ENCODE measurements around the gene OGFR. TPM values are rescaled to one million over a fixed set of nuclear protein-coding genes. Genes with fewer than 3 reads are reported as not detected.

Gene OGFR
- polyA plus RNA-seq, 1 donor (not counting 4 experiments of a cell fraction or from before 2014, with no cell fraction given) = 39.8 TPM

DNA sequence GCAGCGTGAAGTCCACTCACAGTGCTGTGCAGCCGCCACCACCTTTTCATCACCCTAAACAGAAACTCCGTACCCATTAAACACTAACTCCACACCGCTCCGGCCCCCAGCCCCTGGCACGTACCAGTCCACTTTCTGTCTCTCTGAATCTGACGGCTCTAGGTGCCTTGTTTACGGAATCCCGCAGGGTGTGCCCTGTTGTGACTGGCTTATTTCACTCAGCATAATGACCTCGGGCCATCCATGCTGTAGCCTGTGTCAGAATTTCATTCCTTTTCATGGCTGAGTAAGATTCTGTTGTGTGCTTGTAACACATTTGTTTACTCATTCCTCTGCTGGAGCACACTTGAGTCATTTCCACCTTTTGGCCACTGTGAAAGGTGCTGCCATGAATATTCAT, 39.0 kb downstream of the OGFR start:
- no peak overlapping the region for H3K9ac ChIP-seq (ENCODE audit: control insufficient read depth, extremely low read depth, insufficient read depth, low read length)
- H3K79me2 ChIP-seq (ENCODE audit: control insufficient read depth, insufficient read depth, low read length) = peaks cover 2% of the 10 kb centered on the region
- no peaks in the 10 kb centered on the region for H3K27me3 ChIP-seq (ENCODE audit: control insufficient read depth, extremely low read depth, insufficient read depth, low read length)
- H3K4me2 ChIP-seq (ENCODE audit: control insufficient read depth, extremely low read depth, insufficient read depth, low read depth, low read length) = no peak overlapping the region
- H3K4me1 ChIP-seq (ENCODE audit: control insufficient read depth, extremely low read depth, insufficient read depth, low read length) = peaks cover 2% of the 10 kb centered on the region
- H3K9me1 ChIP-seq (ENCODE audit: control insufficient read depth, extremely low read depth, insufficient read depth, low read length) = no peaks in the 10 kb centered on the region
- no peak overlapping the region for H3K27ac ChIP-seq (ENCODE audit: control insufficient read depth, insufficient read depth, low read length)
- peak; percentile 59 for FAIRE-seq
- no peaks in the 10 kb centered on the region for H3K9me3 ChIP-seq (ENCODE audit: control insufficient read depth, low read depth, low read length)
- dilution Hi-C loops (cut with MboI; ENCODE audit: extremely low pct_ligation_motif_present, low sequenced_read_pairs) = no loop called here
- no peaks in the 10 kb centered on the region for H4K20me1 ChIP-seq (ENCODE audit: control insufficient read depth, extremely low read depth, insufficient read depth, low read length)
- no peak for TF ChIP-seq EZH2 (IDR thresholded peaks at IDR 0.05; ENCODE audit: low read length)
- H3K36me3 ChIP-seq (ENCODE audit: control insufficient read depth in 2 of 2, extremely low read depth in 1 of 2, insufficient read depth in 2 of 2, low read length in 2 of 2) = peaks cover 10 to 14% of the 10 kb centered on the region in 2 experiments
- H2AFZ ChIP-seq (ENCODE audit: control insufficient read depth, low read length) = no peak overlapping the region
- DNase-seq (ENCODE audit: low read depth, low spot score) = no peak
- no peak overlapping the region for H3K4me3 ChIP-seq (ENCODE audit: control insufficient read depth in 2 of 3, extremely low read depth in 1 of 3, insufficient read depth in 2 of 3, low read depth in 1 of 3, low read length in 3 of 3)

DNA sequence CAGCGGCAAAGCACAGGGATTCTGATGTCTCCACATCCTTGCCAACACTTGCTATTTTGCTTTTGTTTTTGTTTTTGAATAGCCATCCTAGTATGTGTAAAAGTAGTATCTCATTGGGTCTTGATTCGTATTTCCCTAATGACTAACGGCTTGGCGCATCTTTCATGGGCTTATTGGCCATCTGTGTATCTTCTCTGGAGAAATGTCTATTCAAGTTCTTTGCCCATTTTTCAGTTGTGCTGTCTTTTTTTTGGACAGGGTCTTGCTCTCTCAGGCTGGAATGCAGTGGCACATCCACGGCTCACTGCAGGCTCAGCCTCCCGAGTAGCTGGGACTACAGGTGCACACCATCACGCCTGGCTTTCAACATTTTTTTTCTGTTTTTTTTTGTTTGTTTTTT, 39.5 kb downstream of the OGFR start:
- H3K9me3 ChIP-seq (ENCODE audit: control insufficient read depth, low read depth, low read length) = no peaks in the 10 kb centered on the region
- TF ChIP-seq, protein P1, sequence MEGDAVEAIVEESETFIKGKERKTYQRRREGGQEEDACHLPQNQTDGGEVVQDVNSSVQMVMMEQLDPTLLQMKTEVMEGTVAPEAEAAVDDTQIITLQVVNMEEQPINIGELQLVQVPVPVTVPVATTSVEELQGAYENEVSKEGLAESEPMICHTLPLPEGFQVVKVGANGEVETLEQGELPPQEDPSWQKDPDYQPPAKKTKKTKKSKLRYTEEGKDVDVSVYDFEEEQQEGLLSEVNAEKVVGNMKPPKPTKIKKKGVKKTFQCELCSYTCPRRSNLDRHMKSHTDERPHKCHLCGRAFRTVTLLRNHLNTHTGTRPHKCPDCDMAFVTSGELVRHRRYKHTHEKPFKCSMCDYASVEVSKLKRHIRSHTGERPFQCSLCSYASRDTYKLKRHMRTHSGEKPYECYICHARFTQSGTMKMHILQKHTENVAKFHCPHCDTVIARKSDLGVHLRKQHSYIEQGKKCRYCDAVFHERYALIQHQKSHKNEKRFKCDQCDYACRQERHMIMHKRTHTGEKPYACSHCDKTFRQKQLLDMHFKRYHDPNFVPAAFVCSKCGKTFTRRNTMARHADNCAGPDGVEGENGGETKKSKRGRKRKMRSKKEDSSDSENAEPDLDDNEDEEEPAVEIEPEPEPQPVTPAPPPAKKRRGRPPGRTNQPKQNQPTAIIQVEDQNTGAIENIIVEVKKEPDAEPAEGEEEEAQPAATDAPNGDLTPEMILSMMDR (optimal IDR thresholded peaks at IDR 0.05 in 1 of 3, IDR thresholded peaks at IDR 0.05 in 1 of 3, conservative IDR thresholded peaks at IDR 0.05 in 1 of 3; ENCODE audit: extremely low read depth in 1 of 3, insufficient read depth in 2 of 3, low read length in 3 of 3) = no peak
- no peak for TF ChIP-seq EZH2 (IDR thresholded peaks at IDR 0.05; ENCODE audit: low read length)
- H3K4me1 ChIP-seq (ENCODE audit: control insufficient read depth, extremely low read depth, insufficient read depth, low read length) = peaks cover 2% of the 10 kb centered on the region
- H3K36me3 ChIP-seq (ENCODE audit: control insufficient read depth in 2 of 2, extremely low read depth in 1 of 2, insufficient read depth in 2 of 2, low read length in 2 of 2) = peaks cover 11 to 14% of the 10 kb centered on the region in 2 experiments
- H3K27ac ChIP-seq (ENCODE audit: control insufficient read depth, insufficient read depth, low read length) = no peak overlapping the region
- no peak overlapping the region for H3K4me3 ChIP-seq (ENCODE audit: control insufficient read depth in 2 of 3, extremely low read depth in 1 of 3, insufficient read depth in 2 of 3, low read depth in 1 of 3, low read length in 3 of 3)
- DNase-seq (ENCODE audit: low read depth, low spot score) = no peak
- dilution Hi-C loops (cut with MboI; ENCODE audit: extremely low pct_ligation_motif_present, low sequenced_read_pairs) = no loop called here
- no peaks in the 10 kb centered on the region for H3K9me1 ChIP-seq (ENCODE audit: control insufficient read depth, extremely low read depth, insufficient read depth, low read length)
- H3K4me2 ChIP-seq (ENCODE audit: control insufficient read depth, extremely low read depth, insufficient read depth, low read depth, low read length) = no peak overlapping the region
- H3K27me3 ChIP-seq (ENCODE audit: control insufficient read depth, extremely low read depth, insufficient read depth, low read length) = no peaks in the 10 kb centered on the region
- no peak overlapping the region for H3K9ac ChIP-seq (ENCODE audit: control insufficient read depth, extremely low read depth, insufficient read depth, low read length)
- H4K20me1 ChIP-seq (ENCODE audit: control insufficient read depth, extremely low read depth, insufficient read depth, low read length) = no peaks in the 10 kb centered on the region
- H2AFZ ChIP-seq (ENCODE audit: control insufficient read depth, low read length) = no peak overlapping the region
- H3K79me2 ChIP-seq (ENCODE audit: control insufficient read depth, insufficient read depth, low read length) = peaks cover 2% of the 10 kb centered on the region
- FAIRE-seq = no peak

Data from keratinocyte (primary cell).